22Rv1 (cell line): ENCODE data around the gene KIDINS220.
"Not testable (repeated sequence)": the region's sequence is repeated elsewhere in the genome, so short reads cannot be mapped to it uniquely, and the experiment has no call there.

Experiments used
- H3K27ac ChIP-seq: fragments of 450-650 bp; 2 replicates; pipeline ENCODE4 v1.5.1; 2017
- CTCF ChIP-seq: fragments of 450-650 bp; IDR thresholded peaks from 2 replicates; pipeline ENCODE4 v1.5.1; 2017; ENCODE audit warnings: mild to moderate bottlenecking
- ZFX ChIP-seq: fragments of 450-650 bp; IDR thresholded peaks from 2 replicates; pipeline ENCODE4 v1.6.1; 2017; ENCODE audit warnings: antibody characterized with exemption, borderline replicate concordance

KIDINS220 gene

GRCh38 chr2:8752385-8752784, 85.0 kb downstream of the KIDINS220 start:
- TF ChIP-seq CTCF, result no peak
- no peak for TF ChIP-seq ZFX
- no peak overlapping the region for H3K27ac ChIP-seq

- TF ChIP-seq CTCF, result no peak
- TF ChIP-seq ZFX, result no peak
Measured at GRCh38 chr2:8750221-8750620, 87.2 kb downstream of the KIDINS220 start.

GRCh38 chr2:8743261-8743660, 94.2 kb downstream of the KIDINS220 start:
- TF ChIP-seq ZFX (no peak), CTCF (no peak)

More at GRCh38 chr2:8750221-8750620, 87.2 kb downstream of the KIDINS220 start:
- no peak overlapping the region for H3K27ac ChIP-seq

GRCh38 chr2:8740136-8740535, 97.3 kb downstream of the KIDINS220 start:
- TF ChIP-seq CTCF, result no peak
- TF ChIP-seq ZFX, result no peak
- no peak overlapping the region for H3K27ac ChIP-seq

More at GRCh38 chr2:8743261-8743660, 94.2 kb downstream of the KIDINS220 start:
- H3K27ac ChIP-seq, result no peak overlapping the region

- H3K27ac ChIP-seq, result no peak overlapping the region
- TF ChIP-seq ZFX, result no peak
Measured at GRCh38 chr2:8737571-8738175, 99.7 kb downstream of the KIDINS220 start.

- no peak for TF ChIP-seq CTCF
- TF ChIP-seq ZFX, result no peak
- no peak overlapping the region for H3K27ac ChIP-seq
Measured at GRCh38 chr2:8732601-8733000, 104.8 kb downstream of the KIDINS220 start.

- no peak for TF ChIP-seq ZFX
- no peak for TF ChIP-seq CTCF
- no peak overlapping the region for H3K27ac ChIP-seq
Measured at GRCh38 chr2:8729939-8730338, 107.5 kb downstream of the KIDINS220 start.

GRCh38 chr2:8729101-8729500, 108.3 kb downstream of the KIDINS220 start:
- H3K27ac ChIP-seq, result not testable (repeated sequence)
